HepG2 (cell line): ENCODE results near the gene ARCN1. TPM values are rescaled to one million over a fixed set of nuclear protein-coding genes. Genes with fewer than 3 reads are reported as not detected.
A peak's percentile ranks its signal among the peaks of the same experiment; 100 is the strongest.

Experiments used
- AKAP8 ChIP-seq: sonication (generic); formaldehyde crosslinking; IDR thresholded peaks from 2 replicates; pipeline ENCODE4 v1.5.1; 2020; ENCODE audit warnings: mild to moderate bottlenecking, missing genetic modification reagents
- EP300 ChIP-seq, 3 experiments: sonication (generic) in 1 of 3; formaldehyde crosslinking in 1 of 3; IDR thresholded peaks; 2 replicates each; pipeline versions ENCODE4 v1.5.1 to v1.6.1; 2011 to 2020; ENCODE audit warnings: low read depth in 2 of 3, low read length in 2 of 3, borderline replicate concordance in 1 of 3, improper control_type of control experiment in 1 of 3, mild to moderate bottlenecking in 1 of 3, missing genetic modification reagents in 1 of 3, moderate library complexity in 1 of 3
- FOXK1 ChIP-seq: sonication (generic); formaldehyde crosslinking; IDR thresholded peaks from 2 replicates; pipeline ENCODE4 v1.4.0; 2020; ENCODE audit warnings: low read depth, missing genetic modification reagents, borderline replicate concordance
- FOXK2 ChIP-seq: fragments of 450-650 bp; IDR thresholded peaks from 2 replicates; pipeline ENCODE4 v1.6.1; 2016
- HDAC2 ChIP-seq: sonication (generic); formaldehyde crosslinking; IDR thresholded peaks from 2 replicates; pipeline ENCODE4 v1.4.0; 2020; ENCODE audit warnings: missing genetic modification reagents
- JUND ChIP-seq: sonication (generic); formaldehyde crosslinking; IDR thresholded peaks from 2 replicates; pipeline ENCODE4 v1.8.0; 2022; ENCODE audit warnings: mild to moderate bottlenecking, missing genetic modification reagents
- NR2C2 ChIP-seq: sonication (generic); formaldehyde crosslinking; IDR thresholded peaks from 2 replicates; pipeline ENCODE4 v1.4.0; 2020; ENCODE audit warnings: missing genetic modification reagents, mild to moderate bottlenecking, moderate library complexity, borderline replicate concordance
- SALL1 ChIP-seq: sonication (generic); formaldehyde crosslinking; IDR thresholded peaks from 2 replicates; pipeline ENCODE4 v1.8.0; 2022; ENCODE audit warnings: mild to moderate bottlenecking, missing genetic modification reagents
- SOX13 ChIP-seq, 3 experiments: fragments of 450-650 bp in 1 of 3; sonication (generic) in 1 of 3; formaldehyde crosslinking in 1 of 3; IDR thresholded peaks in 2 of 3; conservative IDR thresholded peaks in 1 of 3; 2 replicates each; pipeline versions ENCODE4 v1.5.0 to v1.6.1; 2016 to 2020; ENCODE audit warnings: antibody characterized with exemption in 1 of 3, mild to moderate bottlenecking in 1 of 3, missing compliant biosample characterization in 1 of 3, missing genetic modification reagents in 1 of 3, moderate library complexity in 1 of 3
- THRA ChIP-seq: sonication (generic); formaldehyde crosslinking; IDR thresholded peaks from 2 replicates; pipeline ENCODE4 v1.4.0; 2020; ENCODE audit warnings: missing genetic modification reagents, borderline replicate concordance
- ZC3H13 ChIP-seq: sonication (generic); formaldehyde crosslinking; IDR thresholded peaks from 2 replicates; pipeline ENCODE4 v1.8.1; 2023; ENCODE audit warnings: mild to moderate bottlenecking, missing genetic modification reagents, moderate library complexity
- ZNF737 ChIP-seq: sonication (generic); formaldehyde crosslinking; IDR thresholded peaks from 2 replicates; pipeline ENCODE4 v1.5.0; 2020; ENCODE audit warnings: missing genetic modification reagents, mild to moderate bottlenecking, borderline replicate concordance
- polyA plus RNA-seq, 8 experiments: library from polyadenylated mRNA; depleted of rRNA in 3 of 8; stranded (reverse) in 7 of 8; unstranded in 1 of 8; fragments of >200 nt; fragmentation: Illumina TruSeq in 4 of 8; extraction: Trizol in 4 of 8; gene quantifications; 2 replicates each; pipeline versions ENCODE4 v1.2.1 to v1.2.3, GENCODE V29; 2011 to 2016; ENCODE audit warnings: low read depth in 4 of 8, missing spikeins in 1 of 8, mixed read lengths in 1 of 8; ENCODE audit not compliant: insufficient read depth in 1 of 8
- total RNA-seq, 5 experiments: library from RNA; depleted of rRNA; stranded (reverse); fragments of >200 nt; fragmentation: Illumina TruSeq; extraction: Trizol; gene quantifications; 2 replicates each; pipeline ENCODE4 v1.2.3, GENCODE V29; 2016; ENCODE audit warnings: low read depth in 1 of 5
- TF ChIP-seq, protein P1 (sequence below): sonication (generic); formaldehyde crosslinking; IDR thresholded peaks from 2 replicates; pipeline ENCODE4 v1.4.0; 2020; ENCODE audit warnings: missing genetic modification reagents
- TF ChIP-seq, protein P2 (sequence below): sonication (generic); formaldehyde crosslinking; conservative IDR thresholded peaks from 2 replicates; pipeline ENCODE4 v1.4.0; 2020; ENCODE audit warnings: mild to moderate bottlenecking, missing genetic modification reagents, moderate library complexity
- TF ChIP-seq, protein P3 (sequence below): sonication (generic); formaldehyde crosslinking; IDR thresholded peaks from 2 replicates; pipeline ENCODE4 v1.5.0; 2020; ENCODE audit warnings: missing genetic modification reagents
- TF ChIP-seq, protein P4 (sequence below): IDR thresholded peaks from 2 replicates; pipeline ENCODE4 v1.6.1; 2016; ENCODE audit warnings: low read depth
- TF ChIP-seq, protein P5 (sequence below): IDR thresholded peaks from 2 replicates; pipeline ENCODE4 v1.6.1; 2016

The ARCN1 gene
- total and polyA plus RNA-seq, 2 of the 13 experiments (the other 11 are each of a cell fraction or from before 2014, with no cell fraction given) = 148 to 200 TPM

GRCh38 chr11:118649941-118650340, 77.7 kb downstream of the ARCN1 start (continued):
- TF ChIP-seq, protein P1, sequence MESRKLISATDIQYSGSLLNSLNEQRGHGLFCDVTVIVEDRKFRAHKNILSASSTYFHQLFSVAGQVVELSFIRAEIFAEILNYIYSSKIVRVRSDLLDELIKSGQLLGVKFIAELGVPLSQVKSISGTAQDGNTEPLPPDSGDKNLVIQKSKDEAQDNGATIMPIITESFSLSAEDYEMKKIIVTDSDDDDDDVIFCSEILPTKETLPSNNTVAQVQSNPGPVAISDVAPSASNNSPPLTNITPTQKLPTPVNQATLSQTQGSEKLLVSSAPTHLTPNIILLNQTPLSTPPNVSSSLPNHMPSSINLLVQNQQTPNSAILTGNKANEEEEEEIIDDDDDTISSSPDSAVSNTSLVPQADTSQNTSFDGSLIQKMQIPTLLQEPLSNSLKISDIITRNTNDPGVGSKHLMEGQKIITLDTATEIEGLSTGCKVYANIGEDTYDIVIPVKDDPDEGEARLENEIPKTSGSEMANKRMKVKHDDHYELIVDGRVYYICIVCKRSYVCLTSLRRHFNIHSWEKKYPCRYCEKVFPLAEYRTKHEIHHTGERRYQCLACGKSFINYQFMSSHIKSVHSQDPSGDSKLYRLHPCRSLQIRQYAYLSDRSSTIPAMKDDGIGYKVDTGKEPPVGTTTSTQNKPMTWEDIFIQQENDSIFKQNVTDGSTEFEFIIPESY (CRISPR knock-in tag) = peak; percentile 99
- TF ChIP-seq HDAC2 (CRISPR knock-in tag) = 0 out of 2 replicates have a peak, but pooled peaks have one; percentile 32
- TF ChIP-seq, protein P2, sequence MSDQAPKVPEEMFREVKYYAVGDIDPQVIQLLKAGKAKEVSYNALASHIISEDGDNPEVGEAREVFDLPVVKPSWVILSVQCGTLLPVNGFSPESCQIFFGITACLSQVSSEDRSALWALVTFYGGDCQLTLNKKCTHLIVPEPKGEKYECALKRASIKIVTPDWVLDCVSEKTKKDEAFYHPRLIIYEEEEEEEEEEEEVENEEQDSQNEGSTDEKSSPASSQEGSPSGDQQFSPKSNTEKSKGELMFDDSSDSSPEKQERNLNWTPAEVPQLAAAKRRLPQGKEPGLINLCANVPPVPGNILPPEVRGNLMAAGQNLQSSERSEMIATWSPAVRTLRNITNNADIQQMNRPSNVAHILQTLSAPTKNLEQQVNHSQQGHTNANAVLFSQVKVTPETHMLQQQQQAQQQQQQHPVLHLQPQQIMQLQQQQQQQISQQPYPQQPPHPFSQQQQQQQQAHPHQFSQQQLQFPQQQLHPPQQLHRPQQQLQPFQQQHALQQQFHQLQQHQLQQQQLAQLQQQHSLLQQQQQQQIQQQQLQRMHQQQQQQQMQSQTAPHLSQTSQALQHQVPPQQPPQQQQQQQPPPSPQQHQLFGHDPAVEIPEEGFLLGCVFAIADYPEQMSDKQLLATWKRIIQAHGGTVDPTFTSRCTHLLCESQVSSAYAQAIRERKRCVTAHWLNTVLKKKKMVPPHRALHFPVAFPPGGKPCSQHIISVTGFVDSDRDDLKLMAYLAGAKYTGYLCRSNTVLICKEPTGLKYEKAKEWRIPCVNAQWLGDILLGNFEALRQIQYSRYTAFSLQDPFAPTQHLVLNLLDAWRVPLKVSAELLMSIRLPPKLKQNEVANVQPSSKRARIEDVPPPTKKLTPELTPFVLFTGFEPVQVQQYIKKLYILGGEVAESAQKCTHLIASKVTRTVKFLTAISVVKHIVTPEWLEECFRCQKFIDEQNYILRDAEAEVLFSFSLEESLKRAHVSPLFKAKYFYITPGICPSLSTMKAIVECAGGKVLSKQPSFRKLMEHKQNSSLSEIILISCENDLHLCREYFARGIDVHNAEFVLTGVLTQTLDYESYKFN (CRISPR knock-in tag) = peak; percentile 70
- no peak for TF ChIP-seq THRA
- TF ChIP-seq, protein P3, sequence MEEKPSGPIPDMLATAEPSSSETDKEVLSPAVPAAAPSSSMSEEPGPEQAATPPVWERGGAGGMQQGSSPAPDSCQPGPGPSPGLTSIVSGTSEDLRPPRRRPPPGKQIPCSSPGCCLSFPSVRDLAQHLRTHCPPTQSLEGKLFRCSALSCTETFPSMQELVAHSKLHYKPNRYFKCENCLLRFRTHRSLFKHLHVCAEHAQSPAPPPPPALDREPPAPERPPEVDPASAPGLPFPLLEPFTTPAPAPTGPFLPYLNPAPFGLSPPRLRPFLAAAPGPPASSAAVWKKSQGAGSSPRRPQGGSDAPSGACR (CRISPR knock-in tag) = no peak
- peak; percentile 79 for TF ChIP-seq SALL1
- no peak for TF ChIP-seq SOX13 (IDR thresholded peaks at IDR 0.05)
- TF ChIP-seq SOX13 (CRISPR knock-in tag; conservative IDR thresholded peaks at IDR 0.05 in 1 of 2, IDR thresholded peaks at IDR 0.05 in 1 of 2) = 0 out of 4 replicates have a peak, but pooled peaks of 1 of the 2 experiments have one; percentile 11
- no peak for TF ChIP-seq AKAP8
- TF ChIP-seq ZNF737 (CRISPR knock-in tag) = no peak
- peak in 1 of 2 experiments; percentile 38; a peak in 1 of 4 replicates for TF ChIP-seq EP300 (IDR thresholded peaks at IDR 0.05; ENCODE audit: low read depth in 2 of 2, low read length in 2 of 2)
- no peak for TF ChIP-seq EP300 (CRISPR knock-in tag; IDR thresholded peaks at IDR 0.05; ENCODE audit: borderline replicate concordance)
- peak; percentile 67; the same call in 1 of the 2 replicates for TF ChIP-seq FOXK1 (CRISPR knock-in tag)
- TF ChIP-seq, protein P4, sequence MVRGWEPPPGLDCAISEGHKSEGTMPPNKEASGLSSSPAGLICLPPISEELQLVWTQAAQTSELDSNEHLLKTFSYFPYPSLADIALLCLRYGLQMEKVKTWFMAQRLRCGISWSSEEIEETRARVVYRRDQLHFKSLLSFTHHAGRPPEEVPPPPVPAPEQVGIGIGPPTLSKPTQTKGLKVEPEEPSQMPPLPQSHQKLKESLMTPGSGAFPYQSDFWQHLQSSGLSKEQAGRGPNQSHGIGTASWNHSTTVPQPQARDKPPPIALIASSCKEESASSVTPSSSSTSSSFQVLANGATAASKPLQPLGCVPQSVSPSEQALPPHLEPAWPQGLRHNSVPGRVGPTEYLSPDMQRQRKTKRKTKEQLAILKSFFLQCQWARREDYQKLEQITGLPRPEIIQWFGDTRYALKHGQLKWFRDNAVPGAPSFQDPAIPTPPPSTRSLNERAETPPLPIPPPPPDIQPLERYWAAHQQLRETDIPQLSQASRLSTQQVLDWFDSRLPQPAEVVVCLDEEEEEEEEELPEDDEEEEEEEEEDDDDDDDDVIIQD (CRISPR knock-in tag) = peak; percentile 37; the same call in 1 of the 2 replicates
- 0 out of 2 replicates have a peak, but pooled peaks have one; percentile 62 for TF ChIP-seq JUND (CRISPR knock-in tag)
- peak; percentile 81 for TF ChIP-seq NR2C2 (CRISPR knock-in tag)
- TF ChIP-seq, protein P5, sequence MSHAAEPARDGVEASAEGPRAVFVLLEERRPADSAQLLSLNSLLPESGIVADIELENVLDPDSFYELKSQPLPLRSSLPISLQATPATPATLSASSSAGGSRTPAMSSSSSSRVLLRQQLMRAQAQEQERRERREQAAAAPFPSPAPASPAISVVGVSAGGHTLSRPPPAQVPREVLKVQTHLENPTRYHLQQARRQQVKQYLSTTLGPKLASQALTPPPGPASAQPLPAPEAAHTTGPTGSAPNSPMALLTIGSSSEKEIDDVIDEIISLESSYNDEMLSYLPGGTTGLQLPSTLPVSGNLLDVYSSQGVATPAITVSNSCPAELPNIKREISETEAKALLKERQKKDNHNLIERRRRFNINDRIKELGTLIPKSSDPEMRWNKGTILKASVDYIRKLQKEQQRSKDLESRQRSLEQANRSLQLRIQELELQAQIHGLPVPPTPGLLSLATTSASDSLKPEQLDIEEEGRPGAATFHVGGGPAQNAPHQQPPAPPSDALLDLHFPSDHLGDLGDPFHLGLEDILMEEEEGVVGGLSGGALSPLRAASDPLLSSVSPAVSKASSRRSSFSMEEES (CRISPR knock-in tag) = 0 out of 2 replicates have a peak, but pooled peaks have one; percentile 22
- no peak for TF ChIP-seq ZC3H13
- no peak for TF ChIP-seq FOXK2
